ENCODE data around the gene UBLCP1.

The UBLCP1 gene

GRCh38 chr5:159316519-159317383, 53.7 kb downstream of the UBLCP1 start:
- peak; percentile 41 for DNase-seq

GRCh38 chr5:159317849-159318248, 54.8 kb downstream of the UBLCP1 start:
- no peak for DNase-seq

GRCh38 chr5:159318448-159318847, 55.4 kb downstream of the UBLCP1 start:
- no peak for DNase-seq

- no peak for DNase-seq
Measured at GRCh38 chr5:159319363-159319762, 56.3 kb downstream of the UBLCP1 start.

- no peak for DNase-seq
Measured at GRCh38 chr5:159319832-159320231, 56.7 kb downstream of the UBLCP1 start.

- no peak for DNase-seq
Measured at GRCh38 chr5:159322180-159322579, 59.1 kb downstream of the UBLCP1 start.

GRCh38 chr5:159324102-159324755, 61.1 kb downstream of the UBLCP1 start:
- no peak for DNase-seq

GRCh38 chr5:159324986-159325385, 61.9 kb downstream of the UBLCP1 start:
- no peak for DNase-seq

- DNase-seq: no peak
Measured at GRCh38 chr5:159330131-159330800, 67.2 kb downstream of the UBLCP1 start, which contains the start of gene IL12B. Gene IL12B, minus strand, starts transcription at chr5:159330487. Its CDS starts 3,705 bp downstream, at chr5:159326782.

GRCh38 chr5:159331093-159331973, 68.2 kb downstream of the UBLCP1 start:
- peak; percentile 72 for DNase-seq

GRCh38 chr5:159332800-159333544, 69.9 kb downstream of the UBLCP1 start:
- no peak for DNase-seq

- DNase-seq: no peak
Measured at GRCh38 chr5:159333545-159333925, 70.4 kb downstream of the UBLCP1 start.

Measured in CD4-positive, alpha-beta T cell treated with Interleukin-4 for 4 hours (primary cell).